IMR-90 (cell line): ENCODE data around the gene UPK3A. TPM values are rescaled to one million over a fixed set of nuclear protein-coding genes. Genes with fewer than 3 reads are reported as not detected.

Experiments used
- ATAC-seq: fragments of 200-7000 bp; cut with Tn5 transposase; 2 replicates; pipeline ENCODE4 v1.9.1; 2020; ENCODE audit warnings: low read depth, mild to moderate bottlenecking, moderate library complexity
- BruUV-seq: library from RNA; stranded (reverse); fragments of 400-500 nt; replicated peaks from 2 replicates; lab custom pipeline; 2021; lab: Mats Ljungman, UMichigan
- CTCF ChIA-PET: fragments of 300-600 bp; formaldehyde crosslinking; extraction: SDS; loops from one replicate; lab custom pipeline; 2021; ENCODE audit warnings: antibody characterized with exemption; lab: Yijun Ruan, JAX
- POLR2A ChIA-PET: fragments of 300-600 bp; sonication (Branson Sonifier 250); formaldehyde crosslinking; loops from one replicate; lab custom pipeline; 2022; ENCODE audit warnings: antibody characterized with exemption; ENCODE audit not compliant: unreplicated experiment; lab: Charles Lee
- DNase-seq: peaks from one replicate; pipeline ENCODE4 v3.0.0; 2013
- H2AFZ ChIP-seq: replicated peaks from 2 replicates; pipeline ENCODE3; 2013; ENCODE audit warnings: low read length, mild to moderate bottlenecking; ENCODE audit not compliant: poor library complexity
- H2AK5ac ChIP-seq: 2 replicates; pipeline ENCODE4 v1.6.1; 2013; ENCODE audit warnings: low read depth, low read length, inconsistent platforms
- H2AK9ac ChIP-seq: replicated peaks from 2 replicates; pipeline ENCODE3; 2013; ENCODE audit warnings: mild to moderate bottlenecking, low read depth, low read length, moderate library complexity; ENCODE audit not compliant: poor library complexity
- H2BK120ac ChIP-seq: 2 replicates; pipeline ENCODE4 v1.6.1; 2013; ENCODE audit warnings: low read depth, low read length, inconsistent platforms
- H2BK15ac ChIP-seq: 3 replicates; pipeline ENCODE4 v1.6.1; 2013; ENCODE audit warnings: low read depth, low read length, inconsistent platforms
- H2BK20ac ChIP-seq: 2 replicates; pipeline ENCODE4 v1.6.1; 2013; ENCODE audit warnings: low read depth, mild to moderate bottlenecking, inconsistent platforms, low read length, moderate library complexity
- H2BK5ac ChIP-seq: 2 replicates; pipeline ENCODE4 v1.6.1; 2013; ENCODE audit warnings: mild to moderate bottlenecking, low read depth, low read length, inconsistent platforms; ENCODE audit not compliant: poor library complexity, severe bottlenecking
- H3K14ac ChIP-seq: replicated peaks from 2 replicates; pipeline ENCODE4 v1.6.1; 2013; ENCODE audit warnings: low read depth, low read length, inconsistent platforms
- H3K18ac ChIP-seq: 2 replicates; pipeline ENCODE4 v1.6.1; 2013; ENCODE audit warnings: low read depth, low read length, control low read depth
- H3K23ac ChIP-seq: 2 replicates; pipeline ENCODE4 v1.6.1; 2013; ENCODE audit warnings: low read depth, low read length, inconsistent platforms
- H3K27ac ChIP-seq: 2 replicates; pipeline ENCODE4 v1.5.1; 2013; ENCODE audit warnings: mild to moderate bottlenecking, control low read depth, low read length; ENCODE audit not compliant: insufficient read depth
- H3K27me3 ChIP-seq: 2 replicates; pipeline ENCODE4 v1.6.1; 2013; ENCODE audit warnings: low read length; ENCODE audit not compliant: control insufficient read depth, insufficient read depth
- H3K36me3 ChIP-seq: 2 replicates; pipeline ENCODE4 v1.6.1; 2013; ENCODE audit warnings: low read length, mixed read lengths; ENCODE audit not compliant: control insufficient read depth, insufficient read depth
- H3K4ac ChIP-seq: 2 replicates; pipeline ENCODE4 v1.6.1; 2013; ENCODE audit warnings: low read depth, low read length, inconsistent platforms
- H3K4me1 ChIP-seq: 2 replicates; pipeline ENCODE4 v1.6.1; 2013; ENCODE audit warnings: low read length, mixed read lengths; ENCODE audit not compliant: control insufficient read depth, insufficient read depth
- H3K4me2 ChIP-seq: 2 replicates; pipeline ENCODE4 v1.6.1; 2013; ENCODE audit warnings: low read depth, mild to moderate bottlenecking, control low read depth, low read length, moderate library complexity
- H3K4me3 ChIP-seq: 2 replicates; pipeline ENCODE4 v1.5.1; 2013; ENCODE audit warnings: low read depth, mild to moderate bottlenecking, control low read depth, low read length, moderate library complexity; ENCODE audit not compliant: insufficient read depth
- H3K56ac ChIP-seq: 2 replicates; pipeline ENCODE4 v1.6.1; 2013; ENCODE audit warnings: low read length, inconsistent platforms; ENCODE audit not compliant: insufficient read depth; ENCODE audit errors: extremely low read depth
- H3K79me1 ChIP-seq, 2 experiments: 2 replicates each; pipeline ENCODE4 v1.6.1; 2013; ENCODE audit warnings: low read length in 2 of 2, inconsistent platforms in 1 of 2, low read depth in 1 of 2
- H3K9ac ChIP-seq: 2 replicates; pipeline ENCODE4 v1.6.1; 2013; ENCODE audit warnings: low read depth, low read length, control low read depth
- H3K9me1 ChIP-seq: 2 replicates; pipeline ENCODE4 v1.6.1; 2013; ENCODE audit warnings: low read length, inconsistent platforms; ENCODE audit not compliant: insufficient read depth
- H3K9me3 ChIP-seq: 2 replicates; pipeline ENCODE4 v1.6.1; 2013; ENCODE audit warnings: low read length; ENCODE audit not compliant: control insufficient read depth, insufficient read depth
- H4K20me1 ChIP-seq: 2 replicates; pipeline ENCODE4 v1.6.1; 2013; ENCODE audit warnings: low read length, inconsistent platforms; ENCODE audit not compliant: insufficient read depth
- H4K5ac ChIP-seq: 2 replicates; pipeline ENCODE4 v1.6.1; 2013; ENCODE audit warnings: mild to moderate bottlenecking, low read depth, low read length, control low read depth
- H4K8ac ChIP-seq, 2 experiments: 2 replicates each; pipeline ENCODE4 v1.6.1; 2013; ENCODE audit warnings: low read depth in 2 of 2, low read length in 2 of 2, control low read depth in 1 of 2, inconsistent platforms in 1 of 2
- H4K91ac ChIP-seq: 2 replicates; pipeline ENCODE4 v1.6.1; 2013; ENCODE audit warnings: low read depth, low read length, inconsistent platforms; ENCODE audit not compliant: insufficient read depth
- BHLHE40 ChIP-seq: fragments of 150-350 bp; IDR thresholded peaks from 2 replicates; pipeline ENCODE4 v1.6.1; 2016; ENCODE audit warnings: mild to moderate bottlenecking, low read depth, low read length
- CEBPB ChIP-seq: IDR thresholded peaks from 2 replicates; pipeline ENCODE4 v1.6.1; 2012; ENCODE audit warnings: low read depth, low read length, improper control_type of control experiment
- CHD1 ChIP-seq: IDR thresholded peaks from 2 replicates; pipeline ENCODE4 v1.6.1; 2012; ENCODE audit warnings: low read depth, low read length, improper control_type of control experiment
- CTCF ChIP-seq: conservative IDR thresholded peaks from 2 replicates; pipeline ENCODE4 v1.5.1; 2012; ENCODE audit warnings: mild to moderate bottlenecking, low read depth, low read length, improper control_type of control experiment
- FOS ChIP-seq: fragments of 150-350 bp; IDR thresholded peaks from 2 replicates; pipeline ENCODE4 v1.6.1; 2016; ENCODE audit warnings: low read depth, low read length
- MAFK ChIP-seq: IDR thresholded peaks from 2 replicates; pipeline ENCODE4 v1.6.1; 2012; ENCODE audit warnings: low read depth, low read length, improper control_type of control experiment
- MAZ ChIP-seq: IDR thresholded peaks from 2 replicates; pipeline ENCODE4 v1.6.1; 2012; ENCODE audit warnings: low read depth, mild to moderate bottlenecking, low read length, improper control_type of control experiment, moderate library complexity, borderline replicate concordance
- MXI1 ChIP-seq: IDR thresholded peaks from 2 replicates; pipeline ENCODE4 v1.6.1; 2012; ENCODE audit warnings: low read depth, mild to moderate bottlenecking, low read length, moderate library complexity, borderline replicate concordance
- NFE2L2 ChIP-seq: fragments of 150-350 bp; IDR thresholded peaks from 2 replicates; pipeline ENCODE4 v1.6.1; 2016; ENCODE audit warnings: low read depth, mild to moderate bottlenecking, low read length
- POLR2A ChIP-seq: IDR thresholded peaks from 2 replicates; pipeline ENCODE4 v1.6.1; 2012; ENCODE audit warnings: mild to moderate bottlenecking, low read depth, low read length
- RAD21 ChIP-seq: IDR thresholded peaks from 2 replicates; pipeline ENCODE4 v1.6.1; 2012; ENCODE audit warnings: low read length, improper control_type of control experiment
- RCOR1 ChIP-seq: IDR thresholded peaks from 2 replicates; pipeline ENCODE4 v1.6.1; 2012; ENCODE audit warnings: mild to moderate bottlenecking, low read length, improper control_type of control experiment; ENCODE audit not compliant: insufficient replicate concordance
- RFX5 ChIP-seq: IDR thresholded peaks from 2 replicates; pipeline ENCODE4 v1.8.0; 2012; ENCODE audit warnings: low read depth, mild to moderate bottlenecking, low read length, moderate library complexity
- SMC3 ChIP-seq: fragments of 150-350 bp; IDR thresholded peaks from 2 replicates; pipeline ENCODE4 v1.6.1; 2016; ENCODE audit warnings: low read depth, mild to moderate bottlenecking, antibody characterized with exemption, low read length, moderate library complexity
- USF2 ChIP-seq: fragments of 150-350 bp; IDR thresholded peaks from 2 replicates; pipeline ENCODE4 v1.6.1; 2017; ENCODE audit warnings: mild to moderate bottlenecking, antibody characterized with exemption, low read length, low read depth
- WGBS, 2 experiments: methylation state at CpG; one replicate each; pipeline versions ENCODE4 v1.1.5 to v1.1.7; 2013; ENCODE audit warnings: missing lambda C conversion rate in 2 of 2; ENCODE audit not compliant: insufficient read length in 1 of 2; ENCODE audit errors: extremely low coverage in 2 of 2; 5-methylcytosine and 5-hydroxymethylcytosine counted together
- dilution Hi-C: fragments of 300-500 bp; cut with HindIII; formaldehyde crosslinking; loops from one replicate; pipeline ENCODE4 v1.14.3; 2018; ENCODE audit warnings: low sequenced_read_pairs; ENCODE audit not compliant: unreplicated experiment
- in situ Hi-C: fragments of 300-500 bp; cut with MboI; formaldehyde crosslinking; loops from 3 replicates; pipeline ENCODE4 v1.14.3; 2019; ENCODE audit warnings: low sequenced_read_pairs, inconsistent platforms, mixed read lengths
- intact Hi-C: fragments of 100-400 bp; cut with micrococcal nuclease; formaldehyde crosslinking; loops from 2 replicates; pipeline ENCODE4 v1.10.0; 2022
- polyA plus RNA-seq, 3 experiments: library from polyadenylated mRNA; depleted of rRNA; stranded (reverse); fragments of >200 nt; gene quantifications; 2 replicates each; pipeline ENCODE4 v1.2.3, GENCODE V29; 2012; ENCODE audit warnings: low replicate concordance in 1 of 3
- total RNA-seq: library from RNA; depleted of rRNA; stranded (reverse); fragments of >200 nt; gene quantifications from 2 replicates; pipeline ENCODE4 v1.2.3, GENCODE V29; 2012

UPK3A gene
- total and polyA plus RNA-seq, 2 of the 4 experiments (the other 2 are of a cell fraction) = not detected

GRCh38 chr22:45270095-45271020 lies 14.4 kb upstream of the UPK3A start:
- no peak overlapping the region for H4K8ac ChIP-seq
- no peaks in the 10 kb centered on the region for H3K79me1 ChIP-seq
- H3K14ac ChIP-seq = no peak overlapping the region
- no TSS peak for BruUV-seq
- H3K18ac ChIP-seq = no peak overlapping the region
- no peak overlapping the region for H3K23ac ChIP-seq
- H4K5ac ChIP-seq = no peak overlapping the region
- peaks cover 8% of the 10 kb centered on the region for H3K27me3 ChIP-seq
- H4K20me1 ChIP-seq = no peaks in the 10 kb centered on the region
- H2BK15ac ChIP-seq = no peak overlapping the region
- no peaks in the 10 kb centered on the region for H3K9me3 ChIP-seq
- no peak overlapping the region for H2BK120ac ChIP-seq
- 70% methylated on average over 2 of the region's 16 CpGs; no CpG with 5 or more reads in 1 of the 2 experiments for WGBS, 2 experiments
- no peak overlapping the region for H3K4me2 ChIP-seq
- H3K4ac ChIP-seq = no peak overlapping the region
- no peak overlapping the region for H3K56ac ChIP-seq
- TF ChIP-seq RCOR1 (no peak), MAFK (no peak), FOS (no peak), NFE2L2 (no peak), RFX5 (no peak), USF2 (no peak), MAZ (no peak), MXI1 (no peak), POLR2A (no peak), SMC3 (no peak), RAD21 (no peak), BHLHE40 (no peak), CTCF (no peak), CEBPB (no peak), CHD1 (no peak)
- no peak for ATAC-seq
- H3K9me1 ChIP-seq = no peaks in the 10 kb centered on the region
- in situ Hi-C loops (no loop called here), intact Hi-C loops (no loop called here), dilution Hi-C loops (no loop called here)
- CTCF ChIA-PET = no interaction called here
- H3K9ac ChIP-seq = no peak overlapping the region
- no peak overlapping the region for H2AFZ ChIP-seq
- H2BK5ac ChIP-seq = no peak overlapping the region
- H2AK9ac ChIP-seq = peak overlapping the region; percentile 51
- peaks cover 9% of the 10 kb centered on the region for H3K4me1 ChIP-seq
- POLR2A ChIA-PET = interaction anchor here (0.7 kb wide), 1 partner anchor 78 kb away, joined by 5 read pairs; no protein-coding TSS in a partner anchor
- no peak overlapping the region for H3K4me3 ChIP-seq
- H3K27ac ChIP-seq = no peak overlapping the region
- no peak overlapping the region for H2AK5ac ChIP-seq
- H3K36me3 ChIP-seq = no peaks in the 10 kb centered on the region
- no peak for DNase-seq
- H4K91ac ChIP-seq = no peak overlapping the region
- H2BK20ac ChIP-seq = no peak overlapping the region
